H1 (cell line): ENCODE results near the gene CHST2. TPM values are rescaled to one million over a fixed set of nuclear protein-coding genes. Genes with fewer than 3 reads are reported as not detected.

ENCODE experiments used
- CTCF ChIA-PET: fragments of 300-600 bp; sonication (Branson Sonifier 250); formaldehyde crosslinking; loops from one replicate; lab custom pipeline; 2021; ENCODE audit not compliant: partially characterized antibody; lab: Charles Lee
- POLR2A ChIA-PET: fragments of 300-600 bp; sonication (Branson Sonifier 250); formaldehyde crosslinking; loops from one replicate; lab custom pipeline; 2021; ENCODE audit warnings: inconsistent platforms; ENCODE audit not compliant: partially characterized antibody; lab: Charles Lee
- DNase-seq, 2 experiments: peaks; one replicate each; pipeline versions ENCODE4 v3.0.0 to v3.0.0-alpha.2; 2010 to 2022; ENCODE audit warnings: low spot score in 2 of 2, low read depth in 1 of 2, mixed read lengths in 1 of 2
- FAIRE-seq: peaks from 2 replicates; lab custom pipeline; 2011; peaks lifted over from hg19 to GRCh38; lab: Jason Lieb, UNC
- H2AFZ ChIP-seq: 2 replicates; pipeline ENCODE4 v1.8.1; 2012; ENCODE audit warnings: low read length, inconsistent platforms
- H2AK5ac ChIP-seq: 2 replicates; pipeline ENCODE4 v1.6.1; 2013; ENCODE audit warnings: low read depth, low read length
- H2BK120ac ChIP-seq: replicated peaks from 2 replicates; pipeline ENCODE3; 2013; ENCODE audit warnings: low read depth, low read length, inconsistent platforms
- H2BK12ac ChIP-seq: 2 replicates; pipeline ENCODE4 v1.6.1; 2013; ENCODE audit warnings: low read depth, low read length
- H2BK15ac ChIP-seq: 2 replicates; pipeline ENCODE4 v1.6.1; 2013; ENCODE audit warnings: low read length
- H2BK20ac ChIP-seq: 2 replicates; pipeline ENCODE4 v1.6.1; 2013; ENCODE audit warnings: low read length
- H2BK5ac ChIP-seq: 2 replicates; pipeline ENCODE4 v1.6.1; 2013; ENCODE audit warnings: low read depth, low read length
- H3K14ac ChIP-seq: 2 replicates; pipeline ENCODE4 v1.6.1; 2013; ENCODE audit warnings: inconsistent platforms; ENCODE audit not compliant: insufficient read length
- H3K18ac ChIP-seq: 2 replicates; pipeline ENCODE4 v1.6.1; 2013; ENCODE audit warnings: low read length; ENCODE audit errors: extremely low read depth
- H3K23ac ChIP-seq: 2 replicates; pipeline ENCODE4 v1.6.1; 2013; ENCODE audit warnings: inconsistent platforms; ENCODE audit not compliant: insufficient read length
- H3K23me2 ChIP-seq: 2 replicates; pipeline ENCODE4 v1.6.1; 2013; ENCODE audit warnings: low read depth, low read length
- H3K27ac ChIP-seq: 2 replicates; pipeline ENCODE4 v1.6.1; 2011; ENCODE audit warnings: low read depth, low read length, inconsistent platforms
- H3K27me3 ChIP-seq, 4 experiments: replicated peaks in 1 of 4; 1 replicate in 1 of 4; 2 replicates in 3 of 4; pipeline versions ENCODE4 v1.6.1 to v1.8.1; 2011 to 2013; ENCODE audit warnings: low read length in 3 of 4, mild to moderate bottlenecking in 3 of 4, inconsistent platforms in 2 of 4, mixed read lengths in 2 of 4, moderate library complexity in 1 of 4; ENCODE audit not compliant: control insufficient read depth in 3 of 4, insufficient read depth in 3 of 4; ENCODE audit errors: extremely low read depth in 1 of 4
- H3K36me3 ChIP-seq, 4 experiments: 2 replicates each; pipeline versions ENCODE4 v1.6.1 to v1.8.1; 2011 to 2013; ENCODE audit warnings: mild to moderate bottlenecking in 4 of 4, low read length in 3 of 4, moderate library complexity in 2 of 4, control low read depth in 1 of 4, inconsistent platforms in 1 of 4; ENCODE audit not compliant: insufficient read depth in 4 of 4, control insufficient read depth in 2 of 4
- H3K4ac ChIP-seq: replicated peaks from 2 replicates; pipeline ENCODE3; 2013; ENCODE audit warnings: low read length, low read depth, mixed read lengths, inconsistent platforms; ENCODE audit not compliant: insufficient read length
- H3K4me1 ChIP-seq, 4 experiments: replicated peaks in 1 of 4; 1 replicate in 1 of 4; 2 replicates in 3 of 4; pipeline versions ENCODE4 v1.6.1 to v1.8.1; 2011 to 2013; ENCODE audit warnings: low read length in 3 of 4, inconsistent platforms in 2 of 4, mixed read lengths in 1 of 4; ENCODE audit not compliant: insufficient read depth in 4 of 4, control insufficient read depth in 3 of 4
- H3K4me2 ChIP-seq, 2 experiments: 2 replicates each; pipeline versions ENCODE4 v1.6.1 to v1.8.1; 2011 to 2013; ENCODE audit warnings: low read depth in 2 of 2, low read length in 2 of 2, control low read depth in 1 of 2, inconsistent platforms in 1 of 2, mild to moderate bottlenecking in 1 of 2; ENCODE audit not compliant: insufficient read depth in 1 of 2
- H3K4me3 ChIP-seq, 4 experiments: fragments of 200-600, 300-600 bp in 1 of 4; sonication (generic), shearing (Covaris generic), sonication (Bioruptor Twin) in 1 of 4; 2 replicates each; pipeline versions ENCODE4 v1.5.1 to v1.8.1; 2011 to 2016; ENCODE audit warnings: low read length in 4 of 4, low read depth in 3 of 4, control low read depth in 2 of 4, inconsistent platforms in 2 of 4, mild to moderate bottlenecking in 2 of 4, mixed read lengths in 1 of 4, moderate library complexity in 1 of 4; ENCODE audit not compliant: insufficient read depth in 2 of 4; ENCODE audit errors: extremely low read depth in 1 of 4
- H3K56ac ChIP-seq: replicated peaks from 2 replicates; pipeline ENCODE3; 2013; ENCODE audit warnings: low read depth, mild to moderate bottlenecking, mixed read lengths, low read length, inconsistent platforms; ENCODE audit not compliant: insufficient read length
- H3K79me1 ChIP-seq: 2 replicates; pipeline ENCODE4 v1.6.1; 2013; ENCODE audit warnings: low read depth, low read length, control low read depth
- H3K79me2 ChIP-seq, 2 experiments: 2 replicates each; pipeline versions ENCODE4 v1.6.1 to v1.8.1; 2012 to 2013; ENCODE audit warnings: low read length in 2 of 2, mild to moderate bottlenecking in 2 of 2, inconsistent platforms in 1 of 2; ENCODE audit not compliant: insufficient read depth in 2 of 2, control insufficient read depth in 1 of 2
- H3K9ac ChIP-seq, 4 experiments: replicated peaks in 1 of 4; 1 replicate in 1 of 4; 2 replicates in 3 of 4; pipeline versions ENCODE4 v1.6.1 to v1.8.1; 2011 to 2013; ENCODE audit warnings: low read depth in 3 of 4, low read length in 3 of 4, control low read depth in 2 of 4, mild to moderate bottlenecking in 2 of 4, moderate library complexity in 2 of 4, inconsistent platforms in 1 of 4; ENCODE audit errors: extremely low read depth in 1 of 4
- H3K9me3 ChIP-seq, 2 experiments: 2 replicates each; pipeline versions ENCODE4 v1.6.1 to v1.8.1; 2012 to 2013; ENCODE audit warnings: mild to moderate bottlenecking in 2 of 2, moderate library complexity in 2 of 2, control low read depth in 1 of 2, inconsistent platforms in 1 of 2, low read depth in 1 of 2, low read length in 1 of 2, mixed read lengths in 1 of 2; ENCODE audit not compliant: insufficient read depth in 2 of 2
- H4K20me1 ChIP-seq, 2 experiments: replicated peaks in 1 of 2; 2 replicates each; pipeline versions ENCODE3 to v1.8.1; 2011 to 2013; ENCODE audit warnings: inconsistent platforms in 2 of 2, low read length in 2 of 2, mild to moderate bottlenecking in 1 of 2; ENCODE audit not compliant: insufficient read depth in 2 of 2, control insufficient read depth in 1 of 2
- H4K5ac ChIP-seq: 2 replicates; pipeline ENCODE4 v1.6.1; 2013; ENCODE audit warnings: low read length, low read depth, mixed read lengths, inconsistent platforms; ENCODE audit not compliant: insufficient read length
- H4K8ac ChIP-seq: 2 replicates; pipeline ENCODE4 v1.8.0; 2013; ENCODE audit warnings: mild to moderate bottlenecking, moderate library complexity, low read length, inconsistent platforms; ENCODE audit not compliant: insufficient read depth; ENCODE audit errors: extremely low read depth
- H4K91ac ChIP-seq: replicated peaks from 2 replicates; pipeline ENCODE3; 2013; ENCODE audit warnings: low read length, mixed read lengths, inconsistent platforms; ENCODE audit not compliant: insufficient read length
- BCL11A ChIP-seq, 2 experiments: IDR thresholded peaks; one replicate each; pipeline ENCODE4 v1.6.1; 2011; ENCODE audit warnings: low read depth in 2 of 2, low read length in 2 of 2, mild to moderate bottlenecking in 2 of 2
- CEBPB ChIP-seq: IDR thresholded peaks from 2 replicates; pipeline ENCODE4 v1.6.1; 2012; ENCODE audit warnings: low read depth, low read length
- GTF2F1 ChIP-seq: IDR thresholded peaks from 2 replicates; pipeline ENCODE4 v1.6.1; 2012; ENCODE audit warnings: low read depth, low read length, improper control_type of control experiment, borderline replicate concordance
- KDM1A ChIP-seq: fragments of 200-600, 300-600 bp; sonication (generic); IDR thresholded peaks from 2 replicates; pipeline ENCODE4 v1.7.1; 2016; ENCODE audit warnings: mild to moderate bottlenecking, low read length, borderline replicate concordance
- SUZ12 ChIP-seq: fragments of 200-600 bp; sonication (generic); IDR thresholded peaks from 2 replicates; pipeline ENCODE4 v1.6.1; 2012; ENCODE audit warnings: mild to moderate bottlenecking, inconsistent platforms, low read length, moderate library complexity, mixed read lengths
- WGBS, 2 experiments: shearing (Covaris generic) in 1 of 2; methylation state at CpG; one replicate each; pipeline versions ENCODE4 v1.1.6 to v1.1.7; 2013 to 2015; ENCODE audit warnings: low lambda C conversion rate in 2 of 2, mixed read lengths in 2 of 2, inconsistent platforms in 1 of 2, low coverage in 1 of 2, missing lambda C conversion rate in 1 of 2; ENCODE audit not compliant: insufficient replicate concordance in 2 of 2, insufficient coverage in 1 of 2, insufficient read length in 1 of 2; ENCODE audit errors: extremely low coverage in 1 of 2, missing lambda C conversion rate in 1 of 2; 5-methylcytosine and 5-hydroxymethylcytosine counted together
- polyA plus RNA-seq, 7 experiments: library from polyadenylated mRNA; depleted of rRNA in 3 of 7; stranded (reverse) in 5 of 7; unstranded in 2 of 7; fragments of >200 nt in 5 of 7; fragments of 200-250 nt in 2 of 7; gene quantifications; 1 replicate in 5 of 7; 2 replicates in 1 of 7; 4 replicates in 1 of 7; pipeline versions ENCODE4 v1.2.1 to v1.2.3, GENCODE V29; 2011 to 2013; ENCODE audit warnings: missing spikeins in 2 of 7, mixed read lengths in 2 of 7
- total RNA-seq: library from RNA; stranded (reverse); fragmentation: NEBNext Ultra II Directional; extraction: Animal tissue kit (Norgen Biotek cat#: 25700); gene quantifications from 2 replicates; pipeline ENCODE4 v1.2.1, GENCODE V29; 2021

CHST2 gene
- total and polyA plus RNA-seq, 2 of the 8 experiments (the other 6 are each of a cell fraction or from before 2014, with no cell fraction given), result 3.2 to 15.1 TPM

GRCh38 chr3:143118630-143119008 lies 952 bp upstream of the CHST2 start:
- Histone ChIP-seq H2BK5ac (no peak overlapping the region), H3K79me1 (no peaks in the 10 kb centered on the region), H3K4me3 (peak overlapping the region; percentile 73 to 97 (median 81)), H4K5ac (no peak overlapping the region), H3K23me2 (peaks cover 20% of the 10 kb centered on the region; the same call in 1 of the 2 replicates), H3K79me2 (no peaks in the 10 kb centered on the region), H3K27ac (no peak overlapping the region), H4K91ac (no peak overlapping the region), H2AFZ (0 out of 2 replicates have a peak overlapping the region, but pooled peaks have one; percentile 4), H3K23ac (no peak overlapping the region), H3K9me3 (no peaks in the 10 kb centered on the region), H2BK20ac (no peak overlapping the region), H3K4me2 (peak overlapping the region; percentile 73 to 89), H3K27me3 (peaks cover 0 to 18% (median 3%) of the 10 kb centered on the region in 4 experiments; a peak in 5 of 7 replicates), H3K4me1 (peaks cover 0 to 8% (median 0%) of the 10 kb centered on the region in 4 experiments; a peak in 3 of 7 replicates), H3K9ac (no peak overlapping the region; a peak in 1 of 7 replicates), H2BK15ac (no peak overlapping the region), H4K8ac (no peak overlapping the region), H2BK120ac (no peak overlapping the region), H3K14ac (no peak overlapping the region), H3K56ac (no peak overlapping the region), H2AK5ac (no peak overlapping the region), H2BK12ac (no peak overlapping the region), H3K4ac (no peak overlapping the region), H4K20me1 (no peaks in the 10 kb centered on the region), H3K36me3 (peaks cover 0 to 4% (median 0%) of the 10 kb centered on the region in 4 experiments; a peak in 1 of 8 replicates), H3K18ac (no peak overlapping the region)
- no peak for TF ChIP-seq CEBPB
- 0 out of 2 replicates have a peak, but pooled peaks have one; percentile 20 for TF ChIP-seq SUZ12
- TF ChIP-seq KDM1A, result peak; percentile 59; the same call in 1 of the 2 replicates
- TF ChIP-seq GTF2F1, result no peak
- no peak for TF ChIP-seq BCL11A (IDR thresholded peaks at IDR 0.05; ENCODE audit: low read depth in 2 of 2, low read length in 2 of 2)
- CTCF ChIA-PET, result interaction anchor here (0.6 to 1.7 kb wide), 4 partner anchors 10 to 362 kb away, joined by 3 to 4 read pairs (median 3); no protein-coding TSS in a partner anchor
- DNase-seq (no peak), FAIRE-seq (no peak)
- POLR2A ChIA-PET, result interaction anchor here (1.6 kb wide), 1 partner anchor 13 kb away, joined by 4 read pairs; no protein-coding TSS in a partner anchor
- WGBS, 2 experiments, result 37% methylated on average over 13 of the region's 13 CpGs; no CpG with 5 or more reads in 1 of the 2 experiments
